ENCODE results near the gene CAPZA1. TPM values are rescaled to one million over a fixed set of nuclear protein-coding genes. Genes with fewer than 3 reads are reported as not detected.

CAPZA1 gene
- total and polyA plus RNA-seq, 12 donors, result 60.1 to 178 (median 94.0) TPM

- H3K27ac ChIP-seq, result peak overlapping the region; percentile 65 to 95 (median 92)
- no peak for TF ChIP-seq CTCF (IDR thresholded peaks at IDR 0.05)
- no peak for TF ChIP-seq POLR2A (IDR thresholded peaks at IDR 0.05)
- H3K36me3 ChIP-seq (replicated peaks in 1 of 2), result peaks cover 0 to 78% of the 10 kb centered on the region in 2 donors
- H3K27me3 ChIP-seq, result no peaks in the 10 kb centered on the region
- no peak for DNase-seq
- intact Hi-C loops (cut with DNase I), result no loop called here
- peaks cover 36 to 61% of the 10 kb centered on the region in 2 donors for H3K4me1 ChIP-seq (replicated peaks in 1 of 2)
- no peaks in the 10 kb centered on the region for H3K9me3 ChIP-seq (replicated peaks in 1 of 3)
- H3K4me3 ChIP-seq, result no peak overlapping the region
- 63 to 66% (median 66%) methylated on average over 12 to 13 of the region's 13 CpGs for WGBS, 4 donors
These were observed 80.0 kb downstream of the CAPZA1 start for GRCh38 chr1:112699425-112700144.

- Histone ChIP-seq H3K27me3 (no peaks in the 10 kb centered on the region), H3K4me3 (no peak overlapping the region), H3K4me1 (replicated peaks in 1 of 2) (peaks cover 42 to 70% of the 10 kb centered on the region in 2 donors), H3K36me3 (replicated peaks in 1 of 2) (peaks cover 0 to 68% of the 10 kb centered on the region in 2 donors), H3K9me3 (replicated peaks in 1 of 3) (no peaks in the 10 kb centered on the region), H3K27ac (peak overlapping the region; percentile 65 to 95 (median 92))
- peak; percentile 96 to 98 (median 97) for DNase-seq
- 12 to 19% (median 15%) methylated on average over 5 to 7 of the region's 7 CpGs for WGBS, 4 donors
- intact Hi-C loops (cut with DNase I), result no loop called here
- TF ChIP-seq CTCF (IDR thresholded peaks at IDR 0.05) (peak in 5 of 6 experiments; percentile 19 to 36 (median 21)), POLR2A (IDR thresholded peaks at IDR 0.05) (peak; percentile 23 to 53)
These were observed 80.9 kb downstream of the CAPZA1 start for GRCh38 chr1:112700290-112701226.

- peaks cover 48 to 76% of the 10 kb centered on the region in 2 donors for H3K4me1 ChIP-seq (replicated peaks in 1 of 2)
- peak overlapping the region; percentile 65 to 95 (median 92) for H3K27ac ChIP-seq
- WGBS, 4 donors, result 63 to 76% (median 66%) methylated on average over 12 to 17 of the region's 17 CpGs
- TF ChIP-seq CTCF (IDR thresholded peaks at IDR 0.05) (no peak), POLR2A (IDR thresholded peaks at IDR 0.05) (no peak)
- H3K4me3 ChIP-seq, result no peak overlapping the region
- no peaks in the 10 kb centered on the region for H3K27me3 ChIP-seq
- DNase-seq, result peak in 1 of 7 donors; percentile 58
- no peaks in the 10 kb centered on the region for H3K9me3 ChIP-seq (replicated peaks in 1 of 3)
- intact Hi-C loops (cut with DNase I), result no loop called here
- H3K36me3 ChIP-seq (replicated peaks in 1 of 2), result peaks cover 0 to 59% of the 10 kb centered on the region in 2 donors
These were observed 81.8 kb downstream of the CAPZA1 start for GRCh38 chr1:112701227-112702066.

All from adrenal gland (tissue), 12 donors.